Measurements from ENCODE around the gene SREK1IP1.

Gene SREK1IP1

DNA sequence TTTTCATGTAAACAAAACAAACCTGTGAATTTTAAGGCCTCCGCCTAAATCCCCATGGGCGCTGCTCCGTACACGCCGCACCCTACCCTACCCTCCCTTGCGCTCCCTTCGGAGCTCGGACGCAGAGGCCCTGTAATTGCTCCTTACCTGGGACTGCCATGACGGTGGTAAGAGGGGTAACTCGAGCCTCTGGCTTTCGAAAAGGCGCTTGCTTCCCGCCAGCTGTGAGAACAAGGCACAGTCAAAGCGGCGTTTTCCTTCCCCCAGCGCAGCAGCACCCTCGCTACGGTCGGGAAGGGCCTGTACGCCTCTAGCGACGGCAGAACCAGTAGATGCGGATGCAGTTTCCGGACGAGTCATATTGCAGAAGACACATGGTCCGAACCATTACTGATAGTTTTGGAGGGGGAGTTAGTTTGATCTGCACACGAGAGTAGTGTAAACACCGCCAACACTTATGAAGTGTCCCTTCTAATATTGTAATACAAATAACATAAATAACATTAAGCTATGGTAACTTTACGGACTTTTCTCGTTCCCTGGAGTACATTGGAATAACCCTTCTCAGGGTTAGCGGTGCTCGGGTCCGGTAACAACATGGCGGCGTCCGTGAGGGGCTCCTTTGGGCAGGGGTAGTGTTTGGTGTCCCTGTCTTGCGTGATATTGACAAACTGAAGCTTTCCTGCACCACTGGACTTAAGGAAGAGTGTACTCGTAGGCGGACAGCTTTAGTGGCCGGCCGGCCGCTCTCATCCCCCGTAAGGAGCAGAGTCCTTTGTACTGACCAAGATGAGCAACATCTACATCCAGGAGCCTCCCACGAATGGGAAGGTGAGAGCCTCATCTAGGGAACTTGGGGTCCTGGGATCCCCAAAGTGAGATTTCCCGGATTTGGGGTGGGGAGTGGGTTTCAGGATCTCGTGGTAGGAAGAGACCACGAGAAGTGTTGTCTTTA, at the start of gene SREK1IP1, which contains the start of gene CWC27:
Gene SREK1IP1, minus strand, starts transcription at position 334 of the 955 bp plus-strand sequence. Its CDS starts 174 bp downstream, at position 160.
Gene CWC27, plus strand, starts transcription at position 573 of the 955 bp plus-strand sequence. Its CDS starts 217 bp downstream, at position 790.
- peak; percentile 90 for DNase-seq

DNA sequence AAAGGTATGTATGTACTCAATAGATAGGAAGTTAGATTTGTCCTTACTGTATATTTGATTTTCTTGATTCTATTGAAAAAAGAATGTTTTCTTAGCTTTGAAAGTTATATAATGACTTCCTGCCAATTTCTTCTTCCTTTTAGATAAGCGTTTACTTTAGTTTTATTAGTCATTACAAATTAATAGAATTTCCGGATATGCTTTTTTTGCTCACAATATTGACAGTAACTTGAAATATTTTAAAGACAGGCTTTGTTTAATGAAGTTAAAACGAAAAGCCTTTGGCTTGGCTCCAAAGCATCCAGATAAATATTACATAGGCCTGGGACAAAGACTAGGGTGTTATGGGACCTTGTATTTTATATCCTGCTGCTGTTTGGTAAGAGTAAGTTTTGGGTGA, 49.8 kb upstream of the SREK1IP1 start:
- no peak for DNase-seq

DNA sequence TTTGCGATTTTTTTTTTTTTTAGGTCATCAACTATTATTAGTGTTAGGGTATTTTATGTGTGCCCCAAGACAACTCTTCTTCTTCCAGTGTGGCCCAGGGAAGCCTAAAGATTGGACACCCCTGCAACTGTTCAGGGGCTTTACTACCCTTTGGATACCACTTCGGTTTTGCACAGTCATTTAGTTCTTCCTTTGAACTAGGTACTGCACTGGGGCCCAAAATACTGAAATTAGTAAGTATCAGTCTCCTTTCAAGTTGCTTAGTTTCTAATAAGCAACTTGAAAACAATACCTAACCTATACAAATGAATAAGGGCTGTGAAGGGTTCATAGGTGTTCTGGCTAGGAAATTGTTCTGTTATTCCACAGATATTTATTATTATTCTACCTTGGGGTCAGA, 45.6 kb upstream of the SREK1IP1 start:
- DNase-seq: no peak

DNA sequence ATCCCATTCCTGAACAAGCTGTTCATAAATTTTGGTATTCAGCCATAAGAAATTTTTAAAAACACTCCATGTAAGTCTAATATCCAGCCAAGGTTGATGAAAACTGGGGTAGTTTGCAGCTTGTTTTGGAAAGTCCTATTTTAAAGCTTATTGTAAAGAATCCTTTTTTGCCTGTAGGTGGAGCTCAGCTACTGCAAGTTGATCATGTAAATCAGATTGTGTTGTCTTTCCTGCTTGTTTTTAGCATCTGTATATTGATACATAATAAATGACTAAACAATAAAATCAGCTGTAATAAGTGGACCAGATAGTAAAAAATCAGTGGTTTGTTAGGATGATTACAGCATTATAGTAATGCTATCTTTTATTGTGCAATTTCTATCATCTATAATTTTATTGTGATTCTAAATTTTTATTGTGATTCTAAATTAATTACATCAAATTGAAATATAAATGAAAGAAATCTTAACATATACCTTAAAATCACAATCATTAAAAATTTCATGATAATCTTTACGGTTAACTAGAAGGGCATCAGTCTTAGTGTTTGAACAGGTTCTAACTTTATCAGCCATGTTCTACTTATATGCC, 42.7 kb upstream of the SREK1IP1 start:
- DNase-seq: peak; percentile 57

DNA sequence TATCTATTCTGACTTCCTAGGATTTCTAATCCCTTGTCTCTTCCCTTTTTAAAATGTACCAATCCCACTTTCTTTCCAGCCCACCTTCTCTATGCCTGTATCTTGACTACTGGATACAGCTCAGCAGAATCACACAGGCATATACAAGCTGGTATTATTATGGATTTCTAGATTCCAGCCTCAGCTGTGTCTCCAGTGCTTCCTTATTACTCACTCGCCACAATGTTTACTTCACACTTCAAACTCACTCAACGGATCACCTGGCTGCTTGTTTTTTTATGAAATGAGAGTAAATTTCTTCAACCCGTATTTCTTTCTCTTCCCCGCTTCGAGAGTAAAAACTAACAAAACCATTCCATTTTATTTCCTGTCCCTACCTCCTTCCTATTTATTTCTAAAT, 39.0 kb upstream of the SREK1IP1 start:
- no peak for DNase-seq

DNA sequence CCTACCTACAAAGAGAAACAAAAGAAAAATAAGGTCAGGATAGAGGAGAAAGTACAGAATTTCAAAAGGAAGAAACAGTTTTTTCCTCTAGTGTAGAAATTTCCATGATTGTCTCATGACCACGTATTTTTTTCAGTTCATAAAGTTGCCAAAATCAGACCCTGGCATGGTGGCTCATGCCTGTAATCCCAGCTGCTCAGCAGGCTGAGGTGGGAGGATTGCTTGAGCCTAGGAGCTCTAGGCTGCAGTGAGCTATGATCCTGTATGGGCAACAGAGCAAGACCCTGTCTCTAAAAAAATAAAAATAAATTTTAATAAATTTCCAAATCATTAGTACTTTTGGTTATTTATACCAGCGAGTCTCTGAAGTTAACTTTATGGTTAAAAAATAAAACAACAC, 38.0 kb upstream of the SREK1IP1 start:
- DNase-seq: no peak

DNA sequence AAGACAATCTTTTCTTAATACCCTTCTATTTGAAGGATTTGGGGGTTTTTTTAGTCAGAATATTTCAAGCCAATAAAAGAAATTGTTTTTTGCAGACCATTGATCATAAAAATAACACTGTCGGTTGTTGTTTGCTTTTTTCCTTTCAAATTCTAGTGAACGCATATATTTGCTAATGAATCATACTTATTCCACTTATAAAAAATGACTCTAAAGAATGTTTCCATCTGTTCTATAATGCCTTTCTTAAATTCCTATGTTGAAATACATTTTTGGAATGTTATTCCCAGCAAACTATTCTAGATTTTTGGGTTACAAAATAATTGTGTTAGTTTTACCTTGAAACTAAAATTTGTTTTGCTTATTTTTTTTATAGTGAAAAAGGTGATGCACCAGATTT, 32.4 kb upstream of the SREK1IP1 start:
- DNase-seq: no peak

DNA sequence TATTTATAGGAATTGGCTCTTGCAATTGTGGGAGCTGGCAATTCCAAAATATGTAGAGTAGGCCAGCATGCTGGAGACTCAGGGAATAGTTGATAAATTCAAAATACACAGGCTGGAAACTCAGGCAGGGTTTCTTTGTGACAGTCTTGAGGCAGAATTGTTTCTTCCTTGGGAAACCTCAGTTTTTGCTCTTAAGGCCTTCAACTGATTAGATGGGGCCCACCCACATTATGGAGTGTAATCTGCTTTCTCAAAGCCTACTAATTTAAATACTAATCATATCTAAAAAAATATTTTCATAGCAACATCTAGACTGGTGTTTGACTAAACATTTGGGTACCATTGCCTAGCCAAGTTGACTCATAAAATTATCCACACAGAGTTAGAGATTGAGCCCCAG, 27.8 kb upstream of the SREK1IP1 start:
- no peak for DNase-seq

DNA sequence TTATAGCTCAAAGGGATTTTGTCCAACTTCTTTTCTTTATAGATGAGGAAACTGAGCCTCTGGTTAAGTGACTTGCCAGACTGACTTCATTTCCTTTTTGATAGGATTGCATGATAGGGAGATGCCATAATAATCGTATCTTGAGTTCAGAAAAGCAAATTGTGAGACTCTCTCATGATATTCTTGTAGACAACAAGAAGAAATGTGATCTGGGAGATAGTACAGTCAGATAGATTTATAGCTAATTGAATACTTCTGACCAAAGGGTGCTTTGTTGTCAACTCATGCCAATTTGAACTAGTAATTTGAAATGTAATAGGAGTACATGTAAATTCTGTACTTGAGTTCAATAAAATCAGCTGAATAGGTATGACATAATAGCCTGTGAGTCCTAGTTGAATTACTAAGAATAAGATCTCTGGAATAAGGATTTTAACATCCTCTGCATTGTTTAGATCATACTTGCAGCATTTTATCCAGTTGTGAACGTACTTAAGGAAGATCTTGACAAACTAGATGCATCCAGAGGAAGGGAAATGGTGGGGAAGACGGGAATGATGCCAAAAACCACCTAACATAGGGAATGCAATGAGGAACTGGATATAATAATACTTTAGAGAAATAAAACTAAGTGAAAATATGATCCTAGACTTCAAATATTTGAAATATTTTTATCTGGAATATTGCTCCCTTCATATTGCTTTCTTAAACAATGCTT, 25.7 kb upstream of the SREK1IP1 start:
- DNase-seq: no peak

DNA sequence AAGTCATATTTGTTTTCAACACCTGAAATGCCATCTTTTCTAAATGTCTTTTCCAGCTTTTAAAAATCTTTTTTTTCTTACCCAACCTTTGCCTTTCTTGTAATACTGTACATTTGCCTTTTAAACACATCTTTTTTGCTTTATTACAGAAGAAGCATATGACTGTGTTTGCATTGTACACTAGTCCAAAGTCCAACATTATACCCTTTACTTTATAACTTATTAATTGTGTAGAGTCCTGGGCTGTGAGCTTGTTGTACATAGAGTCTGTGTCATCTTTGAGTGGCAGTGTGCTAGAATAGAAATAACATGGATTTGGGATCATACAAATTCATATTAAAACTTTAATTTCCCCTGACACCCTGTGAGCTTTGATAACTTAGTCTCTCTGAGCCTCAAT, 24.0 kb upstream of the SREK1IP1 start:
- DNase-seq: no peak

DNA sequence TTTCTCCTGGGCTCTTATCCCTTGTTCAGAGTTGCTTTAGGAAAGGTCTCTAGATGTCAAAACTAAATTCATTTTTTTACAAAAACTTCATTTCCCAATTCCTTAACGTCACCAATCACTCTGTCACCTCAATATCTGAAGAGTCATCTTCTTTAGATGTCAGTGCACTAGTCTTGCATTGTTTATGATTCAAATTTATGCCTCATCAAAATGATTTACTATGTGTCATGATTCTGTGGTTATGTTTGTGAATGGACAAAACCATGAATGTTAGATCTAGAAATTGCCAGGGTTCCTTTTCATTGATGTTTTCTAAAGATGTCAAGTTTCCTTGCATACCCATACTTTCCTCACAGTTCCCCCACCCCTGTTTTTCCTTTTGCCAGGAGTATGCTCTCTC, 21.7 kb upstream of the SREK1IP1 start:
- no peak for DNase-seq

DNA sequence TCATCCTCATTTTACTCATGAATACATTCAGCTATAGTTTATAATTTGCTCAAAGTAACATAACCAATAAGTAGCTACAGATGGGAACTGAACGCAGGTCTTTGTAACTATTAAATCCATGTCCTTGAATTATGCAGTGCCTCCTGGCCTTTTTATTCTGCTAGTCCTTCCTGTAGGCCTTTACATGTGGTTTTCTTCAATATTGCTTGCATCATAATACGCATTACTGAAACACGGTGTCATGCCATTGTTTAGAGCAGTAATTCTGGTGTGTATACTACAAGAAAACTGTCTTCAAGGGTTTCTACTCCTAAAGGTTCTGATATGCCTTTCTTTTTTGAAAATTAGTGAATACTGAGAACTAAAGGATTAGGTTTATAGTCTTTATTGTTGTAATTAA, 21.0 kb upstream of the SREK1IP1 start:
- DNase-seq: no peak

DNA sequence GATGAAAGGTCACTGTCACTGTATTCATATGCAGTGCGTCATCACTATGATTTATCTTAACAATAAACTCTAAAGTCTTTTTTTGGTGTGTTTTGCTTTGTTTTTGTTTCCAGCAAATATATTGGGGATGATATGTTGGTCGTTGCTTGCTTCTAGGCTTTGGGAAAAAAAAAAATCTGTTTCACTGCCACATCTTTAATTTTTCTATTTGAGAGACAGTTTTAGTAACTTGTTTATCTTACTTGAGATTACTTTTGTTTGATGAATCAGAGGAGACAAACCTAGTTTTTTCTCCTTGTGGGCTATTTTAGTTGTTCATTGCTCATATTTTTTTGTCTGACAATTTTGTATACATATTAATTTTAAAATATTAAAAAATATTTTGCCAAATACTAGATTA, 19.7 kb upstream of the SREK1IP1 start:
- DNase-seq: no peak

DNA sequence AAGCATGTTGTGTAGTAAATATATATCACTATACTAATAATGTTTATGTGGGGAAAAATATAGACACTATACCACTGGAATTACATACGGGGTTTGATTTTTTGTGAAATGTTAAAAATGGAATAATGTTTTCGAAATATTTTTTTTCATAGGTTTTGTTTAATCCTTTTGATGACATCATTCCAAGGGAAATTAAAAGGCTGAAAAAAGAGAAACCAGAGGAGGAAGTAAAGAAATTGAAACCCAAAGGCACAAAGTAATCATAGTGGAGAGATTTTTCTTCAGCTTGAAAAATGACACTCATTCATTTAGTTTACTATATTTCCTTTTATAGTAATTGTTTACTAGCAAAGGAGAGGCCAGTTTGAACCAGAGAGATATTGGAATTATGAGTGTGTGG, 17.9 kb upstream of the SREK1IP1 start:
- DNase-seq: no peak

DNA sequence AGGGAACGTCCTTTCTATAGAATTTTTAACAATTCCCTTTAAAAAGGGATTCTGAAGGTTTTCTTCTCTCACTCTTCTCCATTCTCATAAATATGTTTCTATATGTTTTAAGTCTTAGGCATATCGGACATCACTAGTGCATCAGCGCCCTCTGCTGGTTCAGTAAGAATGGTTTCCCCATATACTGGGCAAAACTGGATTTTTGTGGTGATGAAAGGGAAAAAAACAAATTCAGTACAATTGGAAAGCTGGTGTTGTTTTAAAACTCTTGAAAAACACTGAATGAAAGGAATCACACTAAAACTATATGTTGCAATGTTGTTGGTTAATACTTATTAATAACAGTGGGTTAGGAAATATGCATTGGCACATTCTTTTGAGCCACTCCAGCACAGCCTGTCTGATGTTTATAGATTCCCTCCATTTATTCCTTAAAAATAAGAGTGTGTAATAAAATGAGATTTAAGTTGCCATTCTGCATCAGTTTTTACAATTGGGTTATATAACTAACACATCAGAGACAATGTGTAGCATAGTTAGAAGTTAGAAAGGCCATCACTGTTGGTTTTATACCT, 16.0 kb upstream of the SREK1IP1 start:
- peak; percentile 73 for DNase-seq

DNA sequence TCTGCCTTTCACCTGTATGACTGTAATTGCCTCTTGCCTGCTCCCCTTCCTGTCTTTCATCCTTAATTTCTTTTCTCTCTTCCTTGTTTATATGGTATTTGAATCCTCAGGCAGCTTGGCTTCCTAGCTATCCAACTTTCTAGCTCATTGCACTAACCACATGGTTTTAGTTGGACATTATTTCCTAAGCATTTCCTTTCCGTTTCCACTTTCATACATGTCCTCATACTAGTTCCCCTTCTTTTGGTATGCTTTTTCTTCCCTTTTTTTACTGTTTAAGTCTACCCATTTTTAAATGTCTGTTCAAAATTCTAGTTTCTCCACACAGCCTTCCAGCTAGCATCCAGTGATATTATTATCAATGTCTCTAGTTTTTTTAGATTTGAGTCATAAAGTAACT, 6.8 kb upstream of the SREK1IP1 start:
- no peak for DNase-seq

DNA sequence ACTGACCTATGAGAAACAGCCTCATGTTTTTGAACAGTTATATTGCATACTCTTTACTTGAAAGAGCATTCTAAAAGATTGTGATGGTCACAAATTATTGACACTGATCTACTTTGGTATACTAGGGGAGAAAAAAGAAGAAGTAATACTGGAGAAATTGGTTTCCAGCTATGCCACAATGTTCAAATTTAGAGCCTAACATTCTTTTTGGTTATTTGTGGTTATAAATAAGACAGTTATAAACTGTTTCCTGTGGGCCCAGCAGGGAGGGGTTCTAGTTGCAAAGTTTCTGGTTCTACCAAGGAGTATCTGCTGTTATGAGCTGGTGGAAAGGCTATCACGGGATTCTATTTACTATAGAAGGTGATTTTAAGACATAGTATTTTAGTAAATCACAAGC, 5.0 kb upstream of the SREK1IP1 start:
- no peak for DNase-seq

DNA sequence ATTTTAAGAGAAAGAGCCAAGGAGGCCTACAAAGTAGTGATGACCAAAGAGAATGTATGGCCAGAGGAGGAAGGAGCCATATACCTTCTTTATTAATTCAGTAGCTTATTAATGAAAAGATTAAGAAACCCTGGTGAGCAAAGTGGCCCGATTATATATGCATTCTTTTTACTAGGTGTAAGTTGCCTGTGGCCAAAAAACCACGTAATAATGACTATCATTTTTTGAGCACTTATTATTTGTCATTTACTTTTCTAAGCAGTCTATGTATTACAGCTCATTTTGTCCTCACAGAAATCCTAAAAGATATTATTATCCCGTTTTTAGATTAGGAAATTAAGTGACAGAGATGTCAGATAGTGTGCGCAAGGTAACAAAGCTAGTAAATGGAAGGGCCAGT, 3.2 kb upstream of the SREK1IP1 start:
- no peak for DNase-seq

DNA sequence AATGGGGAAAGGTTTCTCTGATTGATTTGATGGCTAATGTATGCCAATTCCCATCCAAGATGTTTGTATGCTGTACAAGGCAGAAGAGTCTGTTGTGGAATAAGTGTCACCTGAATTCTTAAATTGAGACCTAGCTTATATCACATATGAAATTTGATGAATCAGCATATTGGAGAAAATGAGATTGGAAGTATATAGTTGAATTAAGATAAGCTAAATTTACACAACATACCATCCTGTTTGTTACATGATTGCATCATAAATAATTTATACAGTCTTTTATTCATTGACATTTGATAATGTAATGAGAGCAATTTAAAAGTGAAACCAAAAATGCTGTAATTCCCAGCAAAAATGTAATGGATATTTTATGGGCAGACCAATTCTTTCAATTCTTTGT, 1.4 kb upstream of the SREK1IP1 start:
- DNase-seq: no peak

DNA sequence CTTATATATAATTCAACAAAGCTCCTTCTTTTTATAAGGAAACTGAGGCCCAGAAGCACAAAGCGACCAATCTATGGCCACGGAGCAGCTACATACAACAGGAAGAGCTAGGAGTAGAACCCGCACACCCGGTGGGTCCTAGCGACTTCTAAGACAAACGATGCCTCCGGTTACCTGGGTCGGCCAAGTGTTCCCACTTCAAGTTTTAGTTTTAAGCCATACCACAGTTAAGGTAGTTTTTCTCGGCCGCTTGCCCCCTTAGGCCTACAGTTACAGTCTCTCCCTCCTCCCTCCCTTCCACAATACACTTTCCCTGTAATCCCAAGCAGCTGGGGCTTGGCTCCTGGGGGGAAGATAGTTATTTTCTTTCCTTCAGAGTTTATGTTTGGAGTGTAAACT, 533 bp downstream of the SREK1IP1 start:
- DNase-seq: peak; percentile 46

DNA sequence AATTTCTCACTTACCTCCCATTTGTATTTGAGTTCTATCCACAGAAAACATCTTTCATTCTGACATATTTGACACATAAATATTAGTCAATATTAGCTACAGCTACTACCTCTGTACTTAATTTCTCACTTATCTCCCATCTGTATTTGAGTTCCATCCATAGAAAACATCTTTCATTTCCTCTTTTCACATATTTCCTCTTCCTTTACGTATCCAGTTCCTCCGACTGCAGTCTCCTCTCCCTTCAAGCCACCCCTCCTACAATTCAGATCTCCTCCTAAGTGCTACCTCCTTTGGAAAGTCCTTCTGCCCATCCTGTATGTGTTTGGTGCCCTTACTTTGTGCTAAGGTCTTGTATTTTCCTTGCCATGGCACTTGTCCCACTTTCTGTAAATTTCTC, 1.6 kb downstream of the SREK1IP1 start:
- no peak for DNase-seq

DNA sequence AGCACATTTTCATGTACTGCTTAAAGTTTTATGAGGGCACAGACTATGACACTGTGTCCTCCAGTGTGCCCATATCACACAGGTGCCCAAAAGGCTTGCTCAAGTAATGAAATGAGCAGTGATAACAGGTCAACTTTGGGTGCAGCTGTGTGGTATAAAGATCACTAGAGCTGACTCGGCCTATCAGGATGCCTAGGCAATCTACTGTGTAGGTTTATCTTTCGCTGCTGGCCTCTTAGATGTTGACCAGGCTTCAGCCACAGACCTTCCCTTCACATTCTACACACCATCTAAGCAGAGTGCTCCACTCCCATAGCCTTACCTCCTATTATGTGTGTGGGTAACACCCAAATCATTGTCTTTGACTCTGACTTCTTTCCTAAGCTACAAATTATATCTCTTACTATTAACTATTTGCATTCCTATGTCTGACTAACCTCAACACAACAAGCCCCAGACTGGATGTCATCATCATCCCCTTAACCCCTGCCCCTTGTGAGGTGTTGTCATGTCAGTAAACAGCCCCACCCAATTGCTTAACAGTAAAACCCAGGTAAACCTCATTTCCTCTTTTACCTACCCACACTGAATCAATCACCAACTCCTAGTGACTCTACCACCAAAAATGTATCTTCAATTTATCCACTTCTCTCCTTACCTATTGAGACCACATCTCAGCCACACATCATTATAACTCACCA, 2.5 kb downstream of the SREK1IP1 start:
- no peak for DNase-seq

All from midbrain (tissue), 1 donor.